Lung (tissue), 12 donors: Measurements from ENCODE around the gene MAML3. TPM values are rescaled to one million over a fixed set of nuclear protein-coding genes. Genes with fewer than 3 reads are reported as not detected.

Source experiments
- ATAC-seq: fragments of 200-7000 bp; cut with Tn5 transposase; one replicate; pipeline ENCODE4 v1.9.1; 2020; ENCODE audit warnings: moderate number of reproducible peaks; ENCODE audit not compliant: insufficient read depth, low FRiP score
- DNase-seq, 3 donors: peaks; one replicate each; pipeline ENCODE4 v3.0.0-alpha.2; 2013 to 2017
- H3K27ac ChIP-seq, 2 donors: one replicate each; pipeline ENCODE4 v1.5.1; 2013; ENCODE audit warnings: mild to moderate bottlenecking in 2 of 2, moderate library complexity in 2 of 2, control low read depth in 1 of 2, inconsistent platforms in 1 of 2, low read depth in 1 of 2, low read length in 1 of 2
- H3K27me3 ChIP-seq, 3 donors: one replicate each; pipeline ENCODE4 v1.5.1; 2013; ENCODE audit warnings: low read length in 2 of 3; ENCODE audit not compliant: control insufficient read depth in 3 of 3, insufficient read depth in 3 of 3
- H3K36me3 ChIP-seq, 4 donors: one replicate each; pipeline ENCODE4 v1.5.1; 2013; ENCODE audit warnings: low read length in 4 of 4, mild to moderate bottlenecking in 1 of 4, moderate library complexity in 1 of 4; ENCODE audit not compliant: control insufficient read depth in 4 of 4, insufficient read depth in 4 of 4
- H3K4me1 ChIP-seq, 5 donors: one replicate each; pipeline ENCODE4 v1.5.1; 2013; ENCODE audit warnings: low read length in 5 of 5, mild to moderate bottlenecking in 2 of 5, moderate library complexity in 1 of 5; ENCODE audit not compliant: control insufficient read depth in 5 of 5, insufficient read depth in 5 of 5
- H3K4me3 ChIP-seq: one replicate; pipeline ENCODE4 v1.5.1; 2013; ENCODE audit warnings: mild to moderate bottlenecking, control low read depth, moderate library complexity
- H3K9ac ChIP-seq, 2 donors: one replicate each; pipeline ENCODE4 v1.5.1; 2013; ENCODE audit warnings: low read length in 2 of 2, control low read depth in 1 of 2; ENCODE audit not compliant: insufficient read depth in 1 of 2
- H3K9me3 ChIP-seq, 4 donors: one replicate each; pipeline ENCODE4 v1.5.1; 2013; ENCODE audit warnings: low read length in 3 of 4, mild to moderate bottlenecking in 1 of 4, moderate library complexity in 1 of 4; ENCODE audit not compliant: control insufficient read depth in 4 of 4, insufficient read depth in 3 of 4
- CTCF ChIP-seq: IDR thresholded peaks from 2 replicates; pipeline ENCODE4 v1.5.1; 2012; ENCODE audit warnings: mild to moderate bottlenecking; ENCODE audit errors: control extremely low read depth, extremely low read depth
- WGBS, 2 donors: extraction: QIAGEN DNeasy Blood & Tissue Kit; methylation state at CpG; one replicate each; pipeline ENCODE4 v1.1.7; 2013; 5-methylcytosine and 5-hydroxymethylcytosine counted together
- polyA plus RNA-seq, 2 donors: library from polyadenylated mRNA; stranded (reverse); fragments of 200-250 nt; gene quantifications; one replicate each; pipeline ENCODE4 v1.2.1, GENCODE V29; 2013
- total RNA-seq, 2 donors: library from RNA; depleted of rRNA in 1 of 2; stranded (reverse); fragments of >200 nt in 1 of 2; gene quantifications; one replicate each; pipeline ENCODE4 v1.2.1, GENCODE V29; 2014 to 2021
- donor health status: control.
- donor health status: control.
- donor health status: Bipolar disorder and iron deficiency.
- donor health status: healthy.
- donor health status: DM: yes; HTN: yes; CAD: no.

Gene MAML3
- total and polyA plus RNA-seq, 4 donors = 3.0 to 16.4 (median 8.5) TPM

- no peak overlapping the region for H3K9ac ChIP-seq
- TF ChIP-seq CTCF = no peak
- WGBS, 2 donors = 73 to 80% methylated on average over 2 of the region's 2 CpGs
- ATAC-seq (no peak), DNase-seq (no peak)
- H3K4me3 ChIP-seq = no peak overlapping the region
- no peaks in the 10 kb centered on the region for H3K27me3 ChIP-seq
- H3K27ac ChIP-seq = no peak overlapping the region
- no peaks in the 10 kb centered on the region for H3K9me3 ChIP-seq
- H3K36me3 ChIP-seq = no peaks in the 10 kb centered on the region
- peaks cover 5 to 20% (median 14%) of the 10 kb centered on the region in 5 donors for H3K4me1 ChIP-seq
These were observed 485.9 kb downstream of the MAML3 start for GRCh38 chr4:139668036-139668435.

Other genes starting within 250 kb of the MAML3 start
- 10 to 100 TPM; 38.0 to 44.4 TPM for gene SCOC, start 219.5 kb upstream of the MAML3 start, total RNA-seq
- gene SCOC, start 219.5 kb upstream of the MAML3 start, polyA plus RNA-seq = 10 to 100 TPM; 36.5 to 38.2 TPM